Neuronal stem cell (in vitro differentiated cells): ENCODE results near the gene STAT3.

Experiments used
- DNase-seq: peaks from one replicate; pipeline ENCODE4 v3.0.0-alpha.2; 2013; ENCODE audit warnings: low spot score
- H2AFZ ChIP-seq: one replicate; pipeline ENCODE4 v1.6.1; 2013; ENCODE audit warnings: mild to moderate bottlenecking, low read length, inconsistent platforms
- H2AK5ac ChIP-seq: 2 replicates; pipeline ENCODE4 v1.6.1; 2013; ENCODE audit warnings: low read depth, mild to moderate bottlenecking, inconsistent platforms, low read length, moderate library complexity, mixed read lengths
- H2BK120ac ChIP-seq: 2 replicates; pipeline ENCODE4 v1.6.1; 2013; ENCODE audit warnings: low read depth, mild to moderate bottlenecking, inconsistent platforms, low read length, moderate library complexity, mixed read lengths
- H2BK12ac ChIP-seq: one replicate; pipeline ENCODE4 v1.6.1; 2013; ENCODE audit warnings: low read length, inconsistent platforms
- H2BK15ac ChIP-seq: 2 replicates; pipeline ENCODE4 v1.6.1; 2013; ENCODE audit warnings: mild to moderate bottlenecking, low read length, inconsistent platforms, mixed read lengths
- H2BK5ac ChIP-seq: one replicate; pipeline ENCODE4 v1.6.1; 2013; ENCODE audit warnings: inconsistent platforms, mild to moderate bottlenecking, low read length, moderate library complexity
- H3K14ac ChIP-seq: one replicate; pipeline ENCODE4 v1.6.1; 2013; ENCODE audit warnings: low read length, inconsistent platforms
- H3K18ac ChIP-seq: 2 replicates; pipeline ENCODE4 v1.6.1; 2013; ENCODE audit warnings: low read length, inconsistent platforms
- H3K23ac ChIP-seq: 2 replicates; pipeline ENCODE4 v1.6.1; 2013; ENCODE audit warnings: low read depth, mild to moderate bottlenecking, mixed read lengths, low read length, inconsistent platforms; ENCODE audit not compliant: poor library complexity
- H3K27ac ChIP-seq: replicated peaks from 3 replicates; pipeline ENCODE4 v1.5.1; 2013; ENCODE audit warnings: low read length, inconsistent platforms
- H3K27me3 ChIP-seq, 3 experiments: 2 replicates each; pipeline ENCODE4 v1.6.1; 2013; ENCODE audit warnings: low read length in 3 of 3, mild to moderate bottlenecking in 2 of 3, inconsistent platforms in 1 of 3, low read depth in 1 of 3, mixed read lengths in 1 of 3, moderate library complexity in 1 of 3; ENCODE audit not compliant: control insufficient read depth in 3 of 3, insufficient read depth in 3 of 3
- H3K36me3 ChIP-seq, 2 donors: replicated peaks in 1 of 2; 2 replicates each; pipeline ENCODE4 v1.6.1; 2013; ENCODE audit warnings: low read length in 2 of 2; ENCODE audit not compliant: control insufficient read depth in 2 of 2, insufficient read depth in 2 of 2
- H3K4ac ChIP-seq: 2 replicates; pipeline ENCODE4 v1.6.1; 2013; ENCODE audit warnings: inconsistent platforms, mild to moderate bottlenecking, low read length, moderate library complexity
- H3K4me1 ChIP-seq, 2 donors: 1 replicate in 1 of 2; 2 replicates in 1 of 2; pipeline ENCODE4 v1.6.1; 2013; ENCODE audit warnings: low read length in 2 of 2, low read depth in 1 of 2; ENCODE audit not compliant: control insufficient read depth in 2 of 2, insufficient read depth in 1 of 2
- H3K4me2 ChIP-seq: one replicate; pipeline ENCODE4 v1.6.1; 2013; ENCODE audit warnings: mild to moderate bottlenecking, low read length, inconsistent platforms; ENCODE audit not compliant: insufficient read depth, poor library complexity, severe bottlenecking
- H3K4me3 ChIP-seq, 2 donors: 2 replicates each; pipeline ENCODE4 v1.5.1; 2013; ENCODE audit warnings: low read length in 2 of 2, mild to moderate bottlenecking in 2 of 2, inconsistent platforms in 1 of 2, moderate library complexity in 1 of 2
- H3K79me1 ChIP-seq: one replicate; pipeline ENCODE4 v1.6.1; 2013; ENCODE audit warnings: low read depth, mild to moderate bottlenecking, inconsistent platforms, low read length, moderate library complexity
- H3K9ac ChIP-seq: one replicate; pipeline ENCODE4 v1.6.1; 2013; ENCODE audit warnings: mild to moderate bottlenecking, low read depth, low read length, inconsistent platforms; ENCODE audit not compliant: poor library complexity
- H3K9me3 ChIP-seq, 2 donors: replicated peaks in 1 of 2; 2 replicates each; pipeline versions ENCODE3 to v1.6.1; 2013; ENCODE audit warnings: low read length in 2 of 2, mild to moderate bottlenecking in 2 of 2, inconsistent platforms in 1 of 2, low read depth in 1 of 2, mixed read lengths in 1 of 2, moderate library complexity in 1 of 2; ENCODE audit not compliant: control insufficient read depth in 2 of 2, insufficient read depth in 1 of 2
- H4K8ac ChIP-seq: one replicate; pipeline ENCODE4 v1.6.1; 2013; ENCODE audit warnings: low read depth, mild to moderate bottlenecking, inconsistent platforms, low read length, moderate library complexity
- H4K91ac ChIP-seq: one replicate; pipeline ENCODE4 v1.6.1; 2013; ENCODE audit warnings: low read length, low read depth, mild to moderate bottlenecking, inconsistent platforms; ENCODE audit not compliant: poor library complexity
- WGBS, 2 donors: extraction: QIAGEN DNeasy Blood & Tissue Kit; methylation state at CpG; one replicate each; pipeline ENCODE4 v1.1.7; 2013; ENCODE audit warnings: missing lambda C conversion rate in 2 of 2, mixed read lengths in 1 of 2; ENCODE audit not compliant: insufficient read length in 2 of 2, insufficient replicate concordance in 1 of 2; ENCODE audit errors: extremely low coverage in 2 of 2; 5-methylcytosine and 5-hydroxymethylcytosine counted together

The STAT3 gene

DNA sequence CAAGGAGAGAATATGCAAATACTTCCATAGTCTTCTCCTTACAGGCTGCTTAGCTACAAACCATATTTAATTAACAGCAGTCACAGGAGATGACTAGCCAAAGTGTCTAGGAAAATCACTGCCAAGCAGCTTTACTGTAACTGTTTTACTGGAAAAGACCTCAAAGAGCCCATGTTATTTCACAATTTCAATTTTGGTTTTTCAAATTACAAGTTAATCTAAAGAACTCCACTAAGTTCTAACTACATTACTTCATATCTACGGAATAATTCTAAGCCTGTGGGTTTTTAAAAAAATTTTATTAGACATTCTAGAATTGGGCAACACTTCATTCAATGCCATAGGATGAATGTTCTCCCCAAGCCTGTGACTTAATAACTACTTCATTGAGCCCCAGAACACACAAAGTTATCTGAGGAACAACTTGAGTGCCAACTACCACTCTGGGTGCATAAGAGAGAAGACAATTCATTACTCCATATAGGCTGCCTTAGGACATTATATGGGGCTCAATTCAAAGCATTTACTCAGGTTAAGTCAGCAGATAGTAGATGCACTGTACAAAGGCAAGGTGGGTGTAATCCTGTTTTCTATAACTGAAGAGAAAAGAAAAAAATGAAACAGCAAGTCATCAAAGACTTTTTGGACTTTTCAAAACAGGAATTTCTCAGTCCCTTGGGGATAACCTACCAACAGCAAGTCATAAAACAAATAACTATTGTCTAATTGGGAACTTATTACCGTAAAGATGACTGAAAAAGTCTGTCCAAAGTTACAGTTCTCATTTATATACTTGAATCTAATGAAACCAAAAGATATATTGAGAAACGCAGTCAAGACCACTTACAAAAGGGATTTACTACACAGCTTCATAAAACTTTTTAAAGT lies 33.0 kb downstream of the STAT3 start:
- H4K8ac ChIP-seq: no peak overlapping the region
- H3K4me2 ChIP-seq: no peak overlapping the region
- no peak overlapping the region for H3K27ac ChIP-seq
- H3K4me1 ChIP-seq: peaks cover 0 to under 1% of the 10 kb centered on the region in 2 donors
- H2BK120ac ChIP-seq: no peak overlapping the region
- H3K79me1 ChIP-seq: peaks cover 1% of the 10 kb centered on the region
- no peaks in the 10 kb centered on the region for H3K9me3 ChIP-seq
- H3K9ac ChIP-seq: no peak overlapping the region
- H3K23ac ChIP-seq: no peak overlapping the region
- no peak for DNase-seq
- H3K18ac ChIP-seq: no peak overlapping the region
- no peak overlapping the region for H3K4me3 ChIP-seq
- H3K36me3 ChIP-seq: peaks cover 0 to 61% of the 10 kb centered on the region in 2 donors
- H3K4ac ChIP-seq: no peak overlapping the region
- no peak overlapping the region for H2AK5ac ChIP-seq
- H3K14ac ChIP-seq: no peak overlapping the region
- H2BK5ac ChIP-seq: no peak overlapping the region
- no peak overlapping the region for H2BK12ac ChIP-seq
- WGBS, 2 donors: no CpG with 5 or more reads among the region's 3 CpGs
- no peak overlapping the region for H4K91ac ChIP-seq
- H3K27me3 ChIP-seq: no peaks in the 10 kb centered on the region
- H2AFZ ChIP-seq: no peak overlapping the region
- H2BK15ac ChIP-seq: no peak overlapping the region

DNA sequence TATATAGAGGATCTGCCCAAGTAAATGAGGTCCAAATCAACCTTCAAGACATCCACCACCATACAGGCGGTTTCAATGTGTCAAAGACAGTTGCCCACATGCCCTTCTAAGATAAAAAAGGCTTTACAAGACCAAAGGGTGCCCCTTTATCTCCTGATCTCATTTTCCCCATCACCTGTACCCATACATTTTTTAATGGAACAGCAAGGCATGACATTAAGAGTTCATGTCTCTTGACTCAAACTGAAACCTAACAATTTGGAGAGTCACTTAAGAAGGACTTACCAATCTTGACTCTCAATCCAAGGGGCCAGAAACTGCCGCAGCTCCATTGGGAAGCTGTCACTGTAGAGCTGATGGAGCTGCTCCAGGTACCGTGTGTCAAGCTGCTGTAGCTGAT lies 40.1 kb downstream of the STAT3 start:
- no peak overlapping the region for H2BK120ac ChIP-seq
- no CpG with 5 or more reads among the region's 3 CpGs for WGBS, 2 donors
- no peak overlapping the region for H3K4me3 ChIP-seq

DNA sequence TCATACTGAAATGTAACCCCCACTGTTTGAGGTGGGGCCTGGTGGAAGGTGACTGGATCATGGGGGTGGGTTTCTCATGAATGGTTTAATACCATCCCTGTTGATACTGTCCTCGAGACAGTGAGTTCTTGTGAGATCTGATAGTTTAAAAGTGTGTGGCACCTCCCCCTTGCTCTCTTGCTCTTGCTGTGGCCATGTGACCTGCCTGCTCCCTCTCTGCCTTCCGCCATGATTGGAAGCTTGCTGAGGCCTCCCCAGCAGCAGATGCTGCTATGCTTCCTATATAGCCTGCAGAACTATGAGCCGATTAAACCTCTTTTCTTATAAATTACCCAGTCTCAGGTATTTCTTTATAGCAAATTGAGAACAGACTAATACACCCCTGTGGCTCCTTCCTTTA lies 40.6 kb downstream of the STAT3 start:
- H3K9ac ChIP-seq: no peak overlapping the region
- no peak overlapping the region for H4K91ac ChIP-seq
- H3K4me1 ChIP-seq: peaks cover 8 to 13% of the 10 kb centered on the region in 2 donors
- no peak overlapping the region for H3K14ac ChIP-seq
- no peak overlapping the region for H3K4me2 ChIP-seq
- no peak overlapping the region for H3K18ac ChIP-seq
- H2BK120ac ChIP-seq: no peak overlapping the region
- H2AFZ ChIP-seq: no peak overlapping the region
- H3K23ac ChIP-seq: no peak overlapping the region
- H3K9me3 ChIP-seq: no peaks in the 10 kb centered on the region
- H2BK12ac ChIP-seq: no peak overlapping the region
- no peak overlapping the region for H4K8ac ChIP-seq
- WGBS, 2 donors: no CpG with 5 or more reads among the region's 3 CpGs
- DNase-seq: no peak
- no peak overlapping the region for H2AK5ac ChIP-seq
- no peak overlapping the region for H3K27ac ChIP-seq
- H3K4me3 ChIP-seq: no peak overlapping the region
- H3K36me3 ChIP-seq: peaks cover under 1 to 91% of the 10 kb centered on the region in 2 donors
- H3K79me1 ChIP-seq: no peaks in the 10 kb centered on the region
- no peaks in the 10 kb centered on the region for H3K27me3 ChIP-seq
- no peak overlapping the region for H2BK5ac ChIP-seq
- H3K4ac ChIP-seq: no peak overlapping the region
- no peak overlapping the region for H2BK15ac ChIP-seq

More for the DNA sequence above, 40.1 kb downstream of the STAT3 start:
- H3K9ac ChIP-seq: no peak overlapping the region
- H2BK12ac ChIP-seq: no peak overlapping the region
- H2AFZ ChIP-seq: no peak overlapping the region
- no peaks in the 10 kb centered on the region for H3K79me1 ChIP-seq
- H3K27ac ChIP-seq: no peak overlapping the region
- H3K27me3 ChIP-seq: no peaks in the 10 kb centered on the region
- no peak overlapping the region for H3K14ac ChIP-seq
- H2BK5ac ChIP-seq: no peak overlapping the region
- H2BK15ac ChIP-seq: no peak overlapping the region
- peaks cover 8 to 13% of the 10 kb centered on the region in 2 donors for H3K4me1 ChIP-seq
- no peak overlapping the region for H2AK5ac ChIP-seq
- no peak overlapping the region for H3K18ac ChIP-seq
- H3K23ac ChIP-seq: no peak overlapping the region
- H4K8ac ChIP-seq: no peak overlapping the region
- H3K36me3 ChIP-seq: peaks cover 0 to 87% of the 10 kb centered on the region in 2 donors
- no peak for DNase-seq
- no peak overlapping the region for H3K4ac ChIP-seq
- no peak overlapping the region for H4K91ac ChIP-seq
- H3K4me2 ChIP-seq: no peak overlapping the region
- no peaks in the 10 kb centered on the region for H3K9me3 ChIP-seq

DNA sequence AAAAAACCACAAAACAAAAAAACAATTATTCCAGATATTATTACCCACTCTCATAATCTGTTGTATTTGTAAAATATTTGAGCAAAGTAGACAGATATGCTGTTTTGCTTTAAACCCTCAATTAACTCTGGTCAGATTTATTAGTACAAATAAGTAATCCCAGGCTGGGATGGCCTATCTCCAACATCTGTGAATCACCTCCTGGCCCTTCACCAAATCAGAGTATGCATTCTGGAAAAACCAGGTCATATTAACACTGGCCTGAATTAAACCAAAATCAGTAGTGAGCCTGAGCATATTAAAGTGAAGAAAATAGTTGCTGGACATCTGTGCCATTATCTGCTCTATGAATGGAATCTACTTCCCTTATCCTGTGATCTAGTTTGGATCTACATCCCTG lies 41.0 kb downstream of the STAT3 start:
- no peak overlapping the region for H3K9ac ChIP-seq
- no peaks in the 10 kb centered on the region for H3K27me3 ChIP-seq
- H3K4me1 ChIP-seq: peaks cover 8 to 13% of the 10 kb centered on the region in 2 donors

More for the DNA sequence above, 41.0 kb downstream of the STAT3 start:
- Histone ChIP-seq H2BK15ac (no peak overlapping the region), H3K4ac (no peak overlapping the region), H3K9me3 (no peaks in the 10 kb centered on the region), H2AFZ (no peak overlapping the region), H3K4me3 (no peak overlapping the region), H2BK120ac (no peak overlapping the region), H4K8ac (no peak overlapping the region), H3K4me2 (no peak overlapping the region), H2BK5ac (no peak overlapping the region), H2BK12ac (no peak overlapping the region), H2AK5ac (no peak overlapping the region), H4K91ac (no peak overlapping the region), H3K23ac (no peak overlapping the region), H3K27ac (no peak overlapping the region), H3K79me1 (no peaks in the 10 kb centered on the region), H3K18ac (no peak overlapping the region), H3K36me3 (peaks cover 1 to 91% of the 10 kb centered on the region in 2 donors), H3K14ac (no peak overlapping the region)
- no peak for DNase-seq
